ENCODE measurements around the gene STX18.
A peak's percentile ranks its signal among the peaks of the same experiment; 100 is the strongest.

Gene STX18

DNA sequence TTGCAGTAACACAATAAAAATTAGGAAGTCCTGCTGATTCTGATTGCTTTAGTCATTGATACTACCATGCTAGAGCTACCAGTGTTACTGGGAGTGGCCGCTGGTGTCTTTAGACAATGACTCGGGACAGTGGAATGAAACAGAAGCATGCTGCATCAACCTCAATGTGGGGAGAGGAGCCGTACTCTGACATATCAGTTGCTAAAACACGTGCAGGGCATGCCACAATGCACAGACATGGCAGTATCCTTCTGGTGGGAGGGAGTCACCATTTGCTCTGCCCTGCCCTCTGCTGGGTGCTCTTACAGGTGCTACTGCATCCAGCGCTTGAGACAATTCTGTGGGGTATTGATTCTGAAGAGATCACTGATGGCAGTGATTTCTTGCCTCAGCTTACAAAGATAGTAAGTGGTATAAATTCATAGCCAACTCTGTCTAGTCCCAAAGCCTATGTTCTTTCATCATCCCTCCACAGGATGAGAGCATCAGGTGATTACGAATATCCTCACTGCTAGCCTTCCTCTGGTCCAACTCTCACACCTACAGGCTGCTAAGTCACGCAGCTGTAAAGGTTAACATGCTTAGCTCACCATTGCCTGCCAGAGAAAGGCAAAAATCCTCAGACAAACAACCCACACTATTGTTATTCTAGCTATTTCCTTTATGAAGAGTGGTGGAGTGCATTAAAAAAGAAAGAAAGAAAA lies 111.2 kb downstream of the STX18 start:
- Histone ChIP-seq H3K9ac (ENCODE audit: low read length) (no peak overlapping the region), H2AFZ (ENCODE audit: low read length) (no peak overlapping the region), H3K4me2 (ENCODE audit: low read depth, low read length) (no peak overlapping the region), H3K36me3 (replicated peaks; ENCODE audit: insufficient read depth, low read length) (no peaks in the 10 kb centered on the region), H3K4me1 (ENCODE audit: low read length) (peaks cover 8% of the 10 kb centered on the region; the same call in 1 of the 2 replicates), H3K9me2 (replicated peaks; ENCODE audit: insufficient read depth, low read length) (no peaks in the 10 kb centered on the region), H3K79me2 (ENCODE audit: low read length) (no peaks in the 10 kb centered on the region), H3K27ac (ENCODE audit: low read length) (no peak overlapping the region), H3K9me3 (replicated peaks; ENCODE audit: insufficient read depth, low read length) (no peaks in the 10 kb centered on the region), H4K20me1 (ENCODE audit: insufficient read depth, low read length) (no peaks in the 10 kb centered on the region), H3K4me3 (ENCODE audit: low read length) (no peak overlapping the region), H3K27me3 (replicated peaks; ENCODE audit: insufficient read depth, low read length) (no peaks in the 10 kb centered on the region), H3F3A (ENCODE audit: insufficient read depth, low read length) (no peaks in the 10 kb centered on the region)
- peak; percentile 66 for DNase-seq
- TF ChIP-seq EZH2phosphoT487 (IDR thresholded peaks at IDR 0.05; ENCODE audit: low read length) (no peak), EZH2 (optimal IDR thresholded peaks at IDR 0.05; ENCODE audit: low read depth, low read length) (no peak)
- TF ChIP-seq, protein P1, sequence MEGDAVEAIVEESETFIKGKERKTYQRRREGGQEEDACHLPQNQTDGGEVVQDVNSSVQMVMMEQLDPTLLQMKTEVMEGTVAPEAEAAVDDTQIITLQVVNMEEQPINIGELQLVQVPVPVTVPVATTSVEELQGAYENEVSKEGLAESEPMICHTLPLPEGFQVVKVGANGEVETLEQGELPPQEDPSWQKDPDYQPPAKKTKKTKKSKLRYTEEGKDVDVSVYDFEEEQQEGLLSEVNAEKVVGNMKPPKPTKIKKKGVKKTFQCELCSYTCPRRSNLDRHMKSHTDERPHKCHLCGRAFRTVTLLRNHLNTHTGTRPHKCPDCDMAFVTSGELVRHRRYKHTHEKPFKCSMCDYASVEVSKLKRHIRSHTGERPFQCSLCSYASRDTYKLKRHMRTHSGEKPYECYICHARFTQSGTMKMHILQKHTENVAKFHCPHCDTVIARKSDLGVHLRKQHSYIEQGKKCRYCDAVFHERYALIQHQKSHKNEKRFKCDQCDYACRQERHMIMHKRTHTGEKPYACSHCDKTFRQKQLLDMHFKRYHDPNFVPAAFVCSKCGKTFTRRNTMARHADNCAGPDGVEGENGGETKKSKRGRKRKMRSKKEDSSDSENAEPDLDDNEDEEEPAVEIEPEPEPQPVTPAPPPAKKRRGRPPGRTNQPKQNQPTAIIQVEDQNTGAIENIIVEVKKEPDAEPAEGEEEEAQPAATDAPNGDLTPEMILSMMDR (IDR thresholded peaks at IDR 0.05; ENCODE audit: low read length): peak; percentile 84

DNA sequence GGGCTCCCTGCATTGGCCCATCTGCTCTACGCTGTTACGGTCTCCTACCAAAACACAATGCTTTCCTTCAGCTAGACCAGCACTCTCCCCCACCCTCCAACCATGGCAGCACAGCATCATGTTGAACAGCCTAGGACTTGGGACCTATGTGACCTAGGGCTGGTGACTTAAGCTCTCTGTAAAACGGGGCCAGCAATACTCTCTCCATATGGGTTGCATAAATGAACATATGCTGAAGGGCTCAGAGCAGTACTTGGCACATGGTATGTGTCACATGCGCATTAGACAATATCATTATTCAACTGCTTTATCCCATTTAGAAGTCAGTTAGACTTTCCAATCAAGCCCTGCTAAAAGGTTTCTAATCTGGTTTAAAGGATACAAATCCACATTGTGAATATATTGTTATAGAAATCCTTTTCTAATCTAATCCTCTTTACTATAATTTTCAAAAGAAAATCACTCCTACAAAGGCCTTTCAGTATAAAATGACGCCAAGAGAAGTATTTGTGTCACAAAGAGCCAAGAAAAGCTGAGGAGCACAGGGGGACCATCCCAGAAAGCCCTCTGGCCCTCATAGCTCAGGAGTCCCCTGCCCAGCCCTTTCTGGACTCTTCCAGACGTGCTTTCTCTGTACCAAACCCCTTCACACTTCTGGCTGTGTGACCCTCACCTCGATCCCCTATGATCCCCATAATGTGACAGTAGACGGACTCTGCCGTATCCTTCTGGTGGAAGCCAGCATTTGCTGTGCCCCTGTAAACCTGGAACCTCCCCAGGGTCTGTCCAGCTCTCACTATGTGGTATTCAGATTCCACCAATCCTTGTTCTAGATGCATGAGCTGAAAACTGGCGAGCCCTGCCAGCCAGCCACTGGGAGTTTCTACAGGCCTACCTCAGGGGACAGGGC lies 112.6 kb downstream of the STX18 start:
- no peak for TF ChIP-seq EZH2phosphoT487 (IDR thresholded peaks at IDR 0.05; ENCODE audit: low read length)
- TF ChIP-seq EZH2 (optimal IDR thresholded peaks at IDR 0.05; ENCODE audit: low read depth, low read length): no peak
- TF ChIP-seq, protein P1 (IDR thresholded peaks at IDR 0.05; ENCODE audit: low read length): no peak

DNA sequence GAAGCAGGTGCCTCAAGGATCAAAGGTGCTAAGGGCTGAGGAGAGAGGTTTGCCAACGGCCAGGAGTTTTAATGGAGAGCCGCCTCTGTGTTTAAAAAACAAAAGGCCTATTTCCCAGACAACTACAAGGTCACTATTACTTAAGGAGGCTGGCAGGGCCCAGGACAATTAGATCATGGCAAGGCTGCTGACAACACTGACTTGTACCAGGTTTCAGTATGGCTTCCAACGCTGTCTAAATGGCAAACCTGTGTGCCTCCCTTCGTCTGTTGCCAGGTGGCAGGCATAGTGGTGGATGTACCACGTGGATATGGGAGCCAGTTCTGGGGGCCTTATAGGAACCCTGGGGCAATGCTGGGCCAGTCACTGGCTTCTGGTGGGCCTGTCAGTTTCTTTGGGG lies 114.0 kb downstream of the STX18 start:
- H3K4me2 ChIP-seq (ENCODE audit: low read depth, low read length): no peak overlapping the region
- no peaks in the 10 kb centered on the region for H3K9me3 ChIP-seq (replicated peaks; ENCODE audit: insufficient read depth, low read length)

More for the DNA sequence above, 112.6 kb downstream of the STX18 start:
- Histone ChIP-seq H2AFZ (ENCODE audit: low read length) (no peak overlapping the region), H3K4me2 (ENCODE audit: low read depth, low read length) (no peak overlapping the region), H4K20me1 (ENCODE audit: insufficient read depth, low read length) (no peaks in the 10 kb centered on the region), H3F3A (ENCODE audit: insufficient read depth, low read length) (no peaks in the 10 kb centered on the region), H3K4me1 (ENCODE audit: low read length) (peaks cover 8% of the 10 kb centered on the region; the same call in 1 of the 2 replicates), H3K9ac (ENCODE audit: low read length) (no peak overlapping the region), H3K36me3 (replicated peaks; ENCODE audit: insufficient read depth, low read length) (no peaks in the 10 kb centered on the region), H3K27ac (ENCODE audit: low read length) (no peak overlapping the region), H3K9me2 (replicated peaks; ENCODE audit: insufficient read depth, low read length) (no peaks in the 10 kb centered on the region), H3K4me3 (ENCODE audit: low read length) (no peak overlapping the region), H3K27me3 (replicated peaks; ENCODE audit: insufficient read depth, low read length) (no peaks in the 10 kb centered on the region), H3K79me2 (ENCODE audit: low read length) (no peaks in the 10 kb centered on the region), H3K9me3 (replicated peaks; ENCODE audit: insufficient read depth, low read length) (no peaks in the 10 kb centered on the region)
- DNase-seq: no peak

More for the DNA sequence above, 114.0 kb downstream of the STX18 start:
- Histone ChIP-seq H3K9me2 (replicated peaks; ENCODE audit: insufficient read depth, low read length) (no peaks in the 10 kb centered on the region), H2AFZ (ENCODE audit: low read length) (no peak overlapping the region), H3K79me2 (ENCODE audit: low read length) (no peaks in the 10 kb centered on the region), H3K36me3 (replicated peaks; ENCODE audit: insufficient read depth, low read length) (no peaks in the 10 kb centered on the region), H3K9ac (ENCODE audit: low read length) (no peak overlapping the region), H4K20me1 (ENCODE audit: insufficient read depth, low read length) (no peaks in the 10 kb centered on the region), H3F3A (ENCODE audit: insufficient read depth, low read length) (no peaks in the 10 kb centered on the region), H3K27ac (ENCODE audit: low read length) (no peak overlapping the region), H3K27me3 (replicated peaks; ENCODE audit: insufficient read depth, low read length) (no peaks in the 10 kb centered on the region), H3K4me3 (ENCODE audit: low read length) (no peak overlapping the region), H3K4me1 (ENCODE audit: low read length) (peaks cover 8% of the 10 kb centered on the region; the same call in 1 of the 2 replicates)
- TF ChIP-seq EZH2 (optimal IDR thresholded peaks at IDR 0.05; ENCODE audit: low read depth, low read length) (no peak), EZH2phosphoT487 (IDR thresholded peaks at IDR 0.05; ENCODE audit: low read length) (no peak)
- TF ChIP-seq, protein P1 (IDR thresholded peaks at IDR 0.05; ENCODE audit: low read length): no peak
- no peak for DNase-seq
